Mesenchymal stem cell (in vitro differentiated cells and primary cell): ENCODE data around the gene RAD52.

Experiments used
- DNase-seq: peaks from one replicate; pipeline ENCODE4 v3.0.0-alpha.2; 2013
- H2AFZ ChIP-seq: one replicate; pipeline ENCODE4 v1.6.1; 2013; ENCODE audit warnings: low read depth, mild to moderate bottlenecking, control low read depth, inconsistent platforms, low read length, moderate library complexity
- H2AK5ac ChIP-seq: 2 replicates; pipeline ENCODE4 v1.6.1; 2013; ENCODE audit warnings: low read length, moderate library complexity, mild to moderate bottlenecking, inconsistent platforms; ENCODE audit not compliant: severe bottlenecking
- H2BK120ac ChIP-seq: one replicate; pipeline ENCODE4 v1.6.1; 2013; ENCODE audit warnings: low read depth, mild to moderate bottlenecking, inconsistent platforms, low read length, moderate library complexity
- H2BK12ac ChIP-seq, 2 experiments: one replicate each; pipeline ENCODE4 v1.6.1; 2013; ENCODE audit warnings: inconsistent platforms in 2 of 2, low read length in 2 of 2, mild to moderate bottlenecking in 2 of 2, moderate library complexity in 2 of 2, control low read depth in 1 of 2
- H2BK15ac ChIP-seq: one replicate; pipeline ENCODE4 v1.6.1; 2013; ENCODE audit warnings: mild to moderate bottlenecking, low read depth, inconsistent platforms; ENCODE audit not compliant: poor library complexity, severe bottlenecking
- H2BK5ac ChIP-seq: 2 replicates; pipeline ENCODE4 v1.6.1; 2013; ENCODE audit warnings: low read depth, mild to moderate bottlenecking, low read length, control low read depth, inconsistent platforms; ENCODE audit not compliant: poor library complexity, severe bottlenecking
- H3K14ac ChIP-seq, 2 experiments: one replicate each; pipeline ENCODE4 v1.6.1; 2013; ENCODE audit warnings: inconsistent platforms in 2 of 2, low read length in 2 of 2, control low read depth in 1 of 2, mild to moderate bottlenecking in 1 of 2, moderate library complexity in 1 of 2
- H3K18ac ChIP-seq, 2 experiments: one replicate each; pipeline ENCODE4 v1.6.1; 2013; ENCODE audit warnings: inconsistent platforms in 2 of 2, low read length in 2 of 2, control low read depth in 1 of 2, low read depth in 1 of 2, mild to moderate bottlenecking in 1 of 2
- H3K23ac ChIP-seq, 2 experiments: one replicate each; pipeline ENCODE4 v1.6.1; 2013; ENCODE audit warnings: inconsistent platforms in 2 of 2, low read length in 2 of 2, mild to moderate bottlenecking in 2 of 2, moderate library complexity in 2 of 2, control low read depth in 1 of 2
- H3K27ac ChIP-seq: 2 replicates; pipeline ENCODE4 v1.5.1; 2013; ENCODE audit warnings: mild to moderate bottlenecking, moderate library complexity, low read length, control low read depth, inconsistent platforms; ENCODE audit not compliant: poor library complexity, severe bottlenecking
- H3K27me3 ChIP-seq, 2 experiments: 2 replicates each; pipeline versions ENCODE4 v1.6.1 to v1.7.0; 2013; ENCODE audit warnings: low read length in 2 of 2, mild to moderate bottlenecking in 2 of 2, moderate library complexity in 2 of 2, control low read depth in 1 of 2, inconsistent platforms in 1 of 2; ENCODE audit not compliant: control insufficient read depth in 1 of 2, insufficient read depth in 1 of 2
- H3K36me3 ChIP-seq, 2 experiments: 2 replicates each; pipeline versions ENCODE4 v1.6.1 to v1.7.0; 2013; ENCODE audit warnings: low read length in 2 of 2, control low read depth in 1 of 2, inconsistent platforms in 1 of 2, low read depth in 1 of 2, mild to moderate bottlenecking in 1 of 2; ENCODE audit not compliant: insufficient read depth in 2 of 2, control insufficient read depth in 1 of 2
- H3K4ac ChIP-seq, 2 experiments: one replicate each; pipeline ENCODE4 v1.6.1; 2013; ENCODE audit warnings: inconsistent platforms in 2 of 2, low read length in 2 of 2, mild to moderate bottlenecking in 2 of 2, moderate library complexity in 2 of 2, control low read depth in 1 of 2, low read depth in 1 of 2
- H3K4me1 ChIP-seq: 2 replicates; pipeline ENCODE4 v1.6.1; 2013; ENCODE audit warnings: low read depth, low read length, control low read depth; ENCODE audit not compliant: control insufficient read depth, insufficient read depth
- H3K4me2 ChIP-seq: 2 replicates; pipeline ENCODE4 v1.6.1; 2013; ENCODE audit warnings: low read length, mild to moderate bottlenecking, inconsistent platforms; ENCODE audit not compliant: poor library complexity, severe bottlenecking
- H3K4me3 ChIP-seq, 2 experiments: 2 replicates each; pipeline versions ENCODE4 v1.5.1 to v1.7.0; 2013; ENCODE audit warnings: low read length in 2 of 2, mild to moderate bottlenecking in 2 of 2, control low read depth in 1 of 2, low read depth in 1 of 2; ENCODE audit not compliant: insufficient read depth in 1 of 2
- H3K79me1 ChIP-seq: replicated peaks from 2 replicates; pipeline ENCODE4 v1.6.1; 2013; ENCODE audit warnings: mild to moderate bottlenecking, control low read depth, low read length, inconsistent platforms; ENCODE audit not compliant: poor library complexity, severe bottlenecking
- H3K9ac ChIP-seq: 2 replicates; pipeline ENCODE4 v1.7.0; 2013; ENCODE audit warnings: mild to moderate bottlenecking, low read length, moderate library complexity
- H3K9me3 ChIP-seq: 2 replicates; pipeline ENCODE4 v1.7.0; 2013; ENCODE audit warnings: mild to moderate bottlenecking, low read length; ENCODE audit not compliant: control insufficient read depth
- H4K8ac ChIP-seq: one replicate; pipeline ENCODE4 v1.6.1; 2013; ENCODE audit warnings: inconsistent platforms, mild to moderate bottlenecking, low read length, moderate library complexity
- H4K91ac ChIP-seq: one replicate; pipeline ENCODE4 v1.6.1; 2013; ENCODE audit warnings: mild to moderate bottlenecking, low read length, inconsistent platforms
- WGBS: methylation state at CpG from one replicate; pipeline ENCODE4 v1.1.7; 2013; ENCODE audit warnings: mixed read lengths; 5-methylcytosine and 5-hydroxymethylcytosine counted together

Gene RAD52

GRCh38 chr12:916712-917445 is 32.6 kb downstream of the RAD52 start:
- no peak overlapping the region for H4K91ac ChIP-seq
- H3K27me3 ChIP-seq = no peaks in the 10 kb centered on the region
- no peak overlapping the region for H2BK5ac ChIP-seq
- no peak overlapping the region for H4K8ac ChIP-seq
- H3K4me3 ChIP-seq = no peak overlapping the region
- no peak overlapping the region for H3K14ac ChIP-seq
- no peak overlapping the region for H2BK12ac ChIP-seq
- H3K36me3 ChIP-seq = peaks cover 37 to 82% of the 10 kb centered on the region in 2 experiments
- 99% methylated on average over 22 of the region's 23 CpGs for WGBS
- H2AFZ ChIP-seq = no peak overlapping the region
- no peak for DNase-seq
- no peak overlapping the region for H2BK15ac ChIP-seq
- no peaks in the 10 kb centered on the region for H3K9me3 ChIP-seq
- no peak overlapping the region for H2AK5ac ChIP-seq
- H3K79me1 ChIP-seq = peaks cover 28% of the 10 kb centered on the region
- H2BK120ac ChIP-seq = no peak overlapping the region
- no peak overlapping the region for H3K4ac ChIP-seq
- no peak overlapping the region for H3K9ac ChIP-seq
- H3K23ac ChIP-seq = no peak overlapping the region
- H3K4me1 ChIP-seq = peaks cover 15% of the 10 kb centered on the region
- no peak overlapping the region for H3K27ac ChIP-seq
- H3K4me2 ChIP-seq = no peak overlapping the region
- no peak overlapping the region for H3K18ac ChIP-seq

GRCh38 chr12:916240-916639 is 33.3 kb downstream of the RAD52 start:
- H3K36me3 ChIP-seq = peaks cover 34 to 85% of the 10 kb centered on the region in 2 experiments
- H4K8ac ChIP-seq = no peak overlapping the region
- no peak overlapping the region for H3K9ac ChIP-seq
- no peak for DNase-seq
- H4K91ac ChIP-seq = no peak overlapping the region
- no peak overlapping the region for H3K4me2 ChIP-seq
- H3K4me1 ChIP-seq = peaks cover 15% of the 10 kb centered on the region
- no peak overlapping the region for H3K4me3 ChIP-seq
- no peak overlapping the region for H2BK15ac ChIP-seq
- H3K9me3 ChIP-seq = no peaks in the 10 kb centered on the region
- H2AFZ ChIP-seq = no peak overlapping the region
- 96% methylated on average over 27 of the region's 27 CpGs for WGBS
- H3K79me1 ChIP-seq = peaks cover 26% of the 10 kb centered on the region
- H3K27ac ChIP-seq = no peak overlapping the region
- H2AK5ac ChIP-seq = no peak overlapping the region
- H3K14ac ChIP-seq = no peak overlapping the region
- H2BK120ac ChIP-seq = no peak overlapping the region
- no peak overlapping the region for H3K18ac ChIP-seq
- no peak overlapping the region for H3K23ac ChIP-seq
- H3K27me3 ChIP-seq = no peaks in the 10 kb centered on the region
- H3K4ac ChIP-seq = no peak overlapping the region
- no peak overlapping the region for H2BK5ac ChIP-seq
- no peak overlapping the region for H2BK12ac ChIP-seq

GRCh38 chr12:915090-915489 is 34.4 kb downstream of the RAD52 start:
- Histone ChIP-seq H2BK5ac (no peak overlapping the region), H2AK5ac (peak overlapping the region; percentile 18), H3K23ac (no peak overlapping the region), H3K36me3 (peaks cover 34 to 88% of the 10 kb centered on the region in 2 experiments), H3K79me1 (peaks cover 25% of the 10 kb centered on the region), H3K18ac (no peak overlapping the region), H3K27ac (peak overlapping the region; percentile 71), H2BK120ac (no peak overlapping the region), H2AFZ (no peak overlapping the region), H3K27me3 (no peaks in the 10 kb centered on the region), H4K8ac (no peak overlapping the region), H4K91ac (no peak overlapping the region), H3K14ac (no peak overlapping the region), H3K4me1 (peaks cover 15% of the 10 kb centered on the region), H2BK15ac (no peak overlapping the region), H3K4me3 (no peak overlapping the region), H3K9me3 (no peaks in the 10 kb centered on the region), H2BK12ac (no peak overlapping the region), H3K4ac (no peak overlapping the region), H3K4me2 (no peak overlapping the region), H3K9ac (no peak overlapping the region)
- 95% methylated on average over 4 of the region's 5 CpGs for WGBS
- DNase-seq = no peak

- Histone ChIP-seq H3K9ac (no peak overlapping the region), H3K18ac (no peak overlapping the region), H2AFZ (no peak overlapping the region), H4K91ac (no peak overlapping the region), H3K79me1 (peaks cover 23% of the 10 kb centered on the region), H3K27me3 (no peaks in the 10 kb centered on the region), H3K4me1 (peaks cover 15% of the 10 kb centered on the region), H3K4me2 (no peak overlapping the region), H2BK120ac (no peak overlapping the region), H4K8ac (no peak overlapping the region), H2BK15ac (no peak overlapping the region), H3K4me3 (no peak overlapping the region), H3K27ac (peak overlapping the region; percentile 71), H3K36me3 (peaks cover 29 to 98% of the 10 kb centered on the region in 2 experiments), H2BK5ac (no peak overlapping the region), H3K4ac (no peak overlapping the region), H3K9me3 (no peaks in the 10 kb centered on the region), H2BK12ac (no peak overlapping the region), H2AK5ac (peak overlapping the region; percentile 87), H3K23ac (no peak overlapping the region), H3K14ac (no peak overlapping the region)
- 62% methylated on average over 14 of the region's 15 CpGs for WGBS
- peak; percentile 67 for DNase-seq
Observed at GRCh38 chr12:913919-914698, 35.4 kb downstream of the RAD52 start.
